CD14-positive monocyte (primary cell): ENCODE measurements around the gene VMP1. TPM values are rescaled to one million over a fixed set of nuclear protein-coding genes. Genes with fewer than 3 reads are reported as not detected.
A peak's percentile ranks its signal among the peaks of the same experiment; 100 is the strongest.
"Not testable (repeated sequence)": the region's sequence is repeated elsewhere in the genome, so short reads cannot be mapped to it uniquely, and the experiment has no call there.

Experiments used
- DNase-seq, 3 donors: peaks; one replicate each; pipeline ENCODE4 v3.0.0-alpha.2; 2011 to 2022
- H2AFZ ChIP-seq: 2 replicates; pipeline ENCODE4 v1.6.0; 2012; ENCODE audit warnings: mild to moderate bottlenecking, low read depth, low read length, inconsistent platforms; ENCODE audit not compliant: insufficient read depth, poor library complexity, severe bottlenecking
- H3K27ac ChIP-seq, 2 donors: 1 replicate in 1 of 2; 2 replicates in 1 of 2; pipeline ENCODE4 v1.5.1; 2012 to 2013; ENCODE audit warnings: low read length in 2 of 2, control low read depth in 1 of 2, inconsistent platforms in 1 of 2, low read depth in 1 of 2, mild to moderate bottlenecking in 1 of 2
- H3K27me3 ChIP-seq, 2 donors: one replicate each; pipeline versions ENCODE4 v1.6.0 to v1.6.1; 2011 to 2013; ENCODE audit warnings: low read length in 2 of 2; ENCODE audit not compliant: control insufficient read depth in 2 of 2, insufficient read depth in 2 of 2
- H3K36me3 ChIP-seq, 2 donors: replicated peaks in 1 of 2; 1 replicate in 1 of 2; 2 replicates in 1 of 2; pipeline versions ENCODE4 v1.5.1 to v1.6.1; 2012 to 2013; ENCODE audit warnings: low read length in 2 of 2, control low read depth in 1 of 2, inconsistent platforms in 1 of 2, mild to moderate bottlenecking in 1 of 2; ENCODE audit not compliant: insufficient read depth in 2 of 2, control insufficient read depth in 1 of 2
- H3K4me1 ChIP-seq, 2 donors: 1 replicate in 1 of 2; 2 replicates in 1 of 2; pipeline versions ENCODE4 v1.5.1 to v1.6.1; 2012 to 2013; ENCODE audit warnings: low read length in 2 of 2, control low read depth in 1 of 2, inconsistent platforms in 1 of 2, mild to moderate bottlenecking in 1 of 2, moderate library complexity in 1 of 2; ENCODE audit not compliant: insufficient read depth in 2 of 2, control insufficient read depth in 1 of 2
- H3K4me2 ChIP-seq: replicated peaks from 2 replicates; pipeline ENCODE3; 2012; ENCODE audit warnings: low read length, moderate library complexity, mild to moderate bottlenecking; ENCODE audit not compliant: poor library complexity, severe bottlenecking; ENCODE audit errors: extremely low read depth
- H3K4me3 ChIP-seq, 3 experiments: fragments of 200-600 bp in 1 of 3; sonication (generic) in 1 of 3; replicated peaks in 1 of 3; 1 replicate in 2 of 3; 2 replicates in 1 of 3; pipeline ENCODE4 v1.5.1; 2011 to 2013; ENCODE audit warnings: low read length in 3 of 3, mild to moderate bottlenecking in 3 of 3, control low read depth in 2 of 3, low read depth in 2 of 3, inconsistent platforms in 1 of 3, moderate library complexity in 1 of 3
- H3K79me2 ChIP-seq: 2 replicates; pipeline ENCODE4 v1.6.0; 2012; ENCODE audit warnings: mild to moderate bottlenecking, control low read depth, inconsistent platforms, low read length, moderate library complexity; ENCODE audit not compliant: insufficient read depth
- H3K9ac ChIP-seq: 2 replicates; pipeline ENCODE4 v1.6.0; 2017; ENCODE audit warnings: low read length, mild to moderate bottlenecking; ENCODE audit not compliant: insufficient read depth, poor library complexity, severe bottlenecking
- H3K9me3 ChIP-seq, 2 donors: replicated peaks in 1 of 2; 1 replicate in 1 of 2; 2 replicates in 1 of 2; pipeline versions ENCODE4 v1.5.1 to v1.6.1; 2012 to 2013; ENCODE audit warnings: low read length in 2 of 2, control low read depth in 1 of 2; ENCODE audit not compliant: control insufficient read depth in 1 of 2, insufficient read depth in 1 of 2
- H4K20me1 ChIP-seq: 2 replicates; pipeline ENCODE4 v1.6.0; 2012; ENCODE audit warnings: mild to moderate bottlenecking, low read length, control low read depth, moderate library complexity; ENCODE audit not compliant: insufficient read depth
- H3K27ac Mint-ChIP-seq, 7 donors: one replicate each; pipeline ENCODE4 v1.8.0; 2020; ENCODE audit warnings: mild to moderate bottlenecking in 7 of 7, mixed read lengths in 7 of 7, moderate library complexity in 6 of 7, inconsistent platforms in 2 of 7
- H3K27me3 Mint-ChIP-seq, 3 donors: one replicate each; pipeline ENCODE4 v1.8.0; 2021 to 2022; ENCODE audit warnings: low read depth in 3 of 3, mild to moderate bottlenecking in 3 of 3, mixed read lengths in 3 of 3, moderate library complexity in 3 of 3, inconsistent platforms in 1 of 3
- H3K36me3 Mint-ChIP-seq, 2 donors: one replicate each; pipeline ENCODE4 v1.8.0; 2020; ENCODE audit warnings: mixed read lengths in 2 of 2, inconsistent platforms in 1 of 2, mild to moderate bottlenecking in 1 of 2
- H3K4me1 Mint-ChIP-seq: one replicate; pipeline ENCODE4 v1.8.0; 2020; ENCODE audit warnings: mild to moderate bottlenecking, mixed read lengths
- H3K4me3 Mint-ChIP-seq, 2 donors: one replicate each; pipeline ENCODE4 v1.8.0; 2020; ENCODE audit warnings: mild to moderate bottlenecking in 2 of 2, mixed read lengths in 2 of 2, moderate library complexity in 1 of 2
- H3K9me3 Mint-ChIP-seq, 7 donors: one replicate each; pipeline ENCODE4 v1.8.0; 2020 to 2022; ENCODE audit warnings: mixed read lengths in 7 of 7, mild to moderate bottlenecking in 6 of 7, moderate library complexity in 6 of 7, inconsistent platforms in 2 of 7
- CTCF ChIP-seq: fragments of 200-600 bp; IDR thresholded peaks from one replicate; pipeline ENCODE4 v1.8.0; 2022; ENCODE audit warnings: antibody characterized with exemption, mild to moderate bottlenecking
- WGBS: methylation state at CpG from one replicate; pipeline ENCODE4 v1.1.5; 2013; ENCODE audit warnings: missing lambda C conversion rate; ENCODE audit not compliant: insufficient coverage; 5-methylcytosine and 5-hydroxymethylcytosine counted together
- intact Hi-C, 2 donors: fragments of 100-400 bp; cut with micrococcal nuclease; formaldehyde crosslinking; loops; one replicate each; pipeline versions ENCODE4 v1.15.0 to v1.15.1; 2023
- polyA plus RNA-seq, 3 donors: library from polyadenylated mRNA; depleted of rRNA in 1 of 3; unstranded in 2 of 3; stranded (reverse) in 1 of 3; fragments of 300-500 nt in 2 of 3; fragments of >200 nt in 1 of 3; fragmentation: Illumina TruSeq in 2 of 3; gene quantifications; 1 replicate in 2 of 3; 2 replicates in 1 of 3; pipeline ENCODE4 v1.2.3, GENCODE V29; 2012 to 2021

The VMP1 gene
- polyA plus RNA-seq, 3 donors = 246 to 511 (median 386) TPM

- Mint-ChIP-seq H3K4me1 (peaks cover 33% of the 10 kb centered on the region), H3K9me3 (peaks cover 0 to 2% (median 1%) of the 10 kb centered on the region in 7 donors), H3K27ac (peak overlapping the region in 6 of 7 donors; percentile 20 to 92 (median 74)), H3K36me3 (peaks cover 40 to 64% of the 10 kb centered on the region in 2 donors), H3K4me3 (peak overlapping the region; percentile 4 to 39), H3K27me3 (peaks cover 0 to 2% (median 1%) of the 10 kb centered on the region in 3 donors)
- peak overlapping the region in 1 of 2 donors; percentile 71 for H3K27ac ChIP-seq
- peak overlapping the region; percentile 12 to 66 (median 33) for H3K4me3 ChIP-seq
- no peaks in the 10 kb centered on the region for H3K27me3 ChIP-seq
- peaks cover 0 to 4% of the 10 kb centered on the region in 2 donors for H3K9me3 ChIP-seq
- TF ChIP-seq CTCF = peak; percentile 77
- H2AFZ ChIP-seq = peak overlapping the region; percentile 30
- H3K79me2 ChIP-seq = peaks cover 64% of the 10 kb centered on the region
- peak overlapping the region; percentile 69 for H3K4me2 ChIP-seq
- peak overlapping the region; percentile 38 for H3K9ac ChIP-seq
- peaks cover 4% of the 10 kb centered on the region for H4K20me1 ChIP-seq
- H3K4me1 ChIP-seq = peaks cover 26 to 44% of the 10 kb centered on the region in 2 donors
- no CpG with 5 or more reads among the region's 3 CpGs for WGBS
- intact Hi-C loops = loop anchor here in 1 of 2 donors (5.0 kb wide), 2 partner anchors 34 to 94 kb away; no protein-coding TSS in a partner anchor
- DNase-seq = peak; percentile 70 to 80 (median 78)
- H3K36me3 ChIP-seq = peaks cover 35 to 73% of the 10 kb centered on the region in 2 donors
These were observed 46.3 kb downstream of the VMP1 start for GRCh38 chr17:59753522-59754467.

- Histone ChIP-seq H2AFZ (no peak overlapping the region), H3K36me3 (peaks cover 38 to 72% of the 10 kb centered on the region in 2 donors), H3K9me3 (peaks cover 0 to 9% of the 10 kb centered on the region in 2 donors), H3K4me2 (peak overlapping the region; percentile 69), H3K4me3 (peak overlapping the region in 1 of 3 experiments; percentile 66), H3K4me1 (peaks cover 26 to 46% of the 10 kb centered on the region in 2 donors), H4K20me1 (peaks cover 4% of the 10 kb centered on the region), H3K27ac (peak overlapping the region in 1 of 2 donors; percentile 71), H3K9ac (no peak overlapping the region), H3K27me3 (no peaks in the 10 kb centered on the region), H3K79me2 (peaks cover 72% of the 10 kb centered on the region)
- H3K9me3 Mint-ChIP-seq = peaks cover 0 to 10% (median 6%) of the 10 kb centered on the region in 7 donors
- peak overlapping the region in 1 of 2 donors; percentile 23 for H3K4me3 Mint-ChIP-seq
- DNase-seq = peak in 2 of 3 donors; percentile 41 to 54
- peaks cover 0 to 2% (median 1%) of the 10 kb centered on the region in 3 donors for H3K27me3 Mint-ChIP-seq
- H3K36me3 Mint-ChIP-seq = peaks cover 42 to 66% of the 10 kb centered on the region in 2 donors
- intact Hi-C loops = loop anchor here in 1 of 2 donors (5.0 kb wide), 2 partner anchors 33 to 93 kb away; no protein-coding TSS in a partner anchor
- peak overlapping the region in 6 of 7 donors; percentile 15 to 79 (median 32) for H3K27ac Mint-ChIP-seq
- peaks cover 34% of the 10 kb centered on the region for H3K4me1 Mint-ChIP-seq
- TF ChIP-seq CTCF = no peak
These were observed 47.1 kb downstream of the VMP1 start for GRCh38 chr17:59754552-59754951.

GRCh38 chr17:59755069-59755468, 47.6 kb downstream of the VMP1 start:
- peak overlapping the region in 1 of 2 donors; percentile 71 for H3K27ac ChIP-seq
- peak overlapping the region in 3 of 7 donors; percentile 26 to 60 (median 55) for H3K27ac Mint-ChIP-seq
- not testable (repeated sequence) for H3K4me2 ChIP-seq

More at GRCh38 chr17:59755069-59755468, 47.6 kb downstream of the VMP1 start:
- H3K9ac ChIP-seq, H3K9me3 Mint-ChIP-seq, H3K9me3 ChIP-seq, H3K27me3 ChIP-seq, H3K27me3 Mint-ChIP-seq, DNase-seq, H4K20me1 ChIP-seq, H2AFZ ChIP-seq, intact Hi-C loops, H3K4me3 Mint-ChIP-seq: not testable (repeated sequence)
- 100% methylated on average over 3 of the region's 12 CpGs for WGBS
- Histone ChIP-seq H3K4me3 (peak overlapping the region in 1 of 3 experiments; percentile 66), H3K79me2 (peaks cover 72% of the 10 kb centered on the region), H3K4me1 (peaks cover 30 to 52% of the 10 kb centered on the region in 2 donors), H3K36me3 (peaks cover 38 to 66% of the 10 kb centered on the region in 2 donors)
- Mint-ChIP-seq H3K36me3 (peaks cover 43 to 67% of the 10 kb centered on the region in 2 donors), H3K4me1 (peaks cover 37% of the 10 kb centered on the region)
